ENCODE data around the gene RBMS3. TPM values are rescaled to one million over a fixed set of nuclear protein-coding genes. Genes with fewer than 3 reads are reported as not detected.

The RBMS3 gene
- total RNA-seq, 2 experiments from 2014 or later: 0.15 to 3.0 TPM

DNA sequence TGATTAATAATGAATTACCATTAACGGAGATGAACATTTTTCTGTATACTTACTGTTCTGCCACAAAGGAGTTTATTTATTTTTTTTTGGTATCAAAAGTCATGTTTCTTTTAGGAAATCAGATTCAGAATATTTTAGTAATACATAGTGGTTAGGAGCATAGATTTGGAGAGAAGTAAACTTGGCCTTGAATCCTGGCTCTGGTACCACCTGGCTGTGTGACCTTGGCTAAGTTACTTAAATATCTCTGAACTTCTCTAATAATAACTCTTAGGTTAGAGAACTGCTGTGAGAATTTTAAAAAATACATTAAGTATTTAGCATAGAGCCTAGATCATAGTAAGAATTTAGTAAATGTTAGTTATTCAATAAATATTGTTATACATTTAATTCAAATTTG lies 309.1 kb downstream of the RBMS3 start:
- Mint-ChIP-seq H3K27ac (no peak overlapping the region), H3K4me3 (no peak overlapping the region), H3K36me3 (no peaks in the 10 kb centered on the region), H3K4me1 (no peaks in the 10 kb centered on the region), H3K27me3 (no peaks in the 10 kb centered on the region), H3K9me3 (ENCODE audit: low read depth) (peaks cover 6% of the 10 kb centered on the region)
- CTCF ChIA-PET: no interaction called here
- DNase-seq: no peak
- ATAC-seq: no peak

DNA sequence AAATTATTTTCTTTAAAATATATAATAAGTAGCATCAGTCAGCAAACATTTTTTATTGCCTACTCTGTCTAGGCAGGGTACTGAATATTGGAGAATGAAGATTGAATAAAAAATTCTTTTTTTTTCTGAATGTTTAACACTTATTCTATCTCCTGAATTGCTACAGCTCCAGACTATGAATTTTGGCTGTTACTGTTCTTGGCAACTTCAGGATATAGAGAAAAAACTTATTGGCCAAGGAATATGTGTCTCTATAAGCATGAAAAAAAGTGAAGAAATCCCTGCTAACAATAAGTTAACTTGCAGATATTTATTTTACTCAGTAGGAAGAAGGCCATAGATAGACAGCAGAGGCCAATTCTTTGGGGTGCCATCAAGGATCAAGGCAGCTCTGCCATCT lies 309.6 kb downstream of the RBMS3 start:
- Mint-ChIP-seq H3K9me3 (ENCODE audit: low read depth) (peaks cover 6% of the 10 kb centered on the region), H3K4me1 (no peaks in the 10 kb centered on the region), H3K36me3 (no peaks in the 10 kb centered on the region), H3K27ac (no peak overlapping the region), H3K4me3 (no peak overlapping the region), H3K27me3 (no peaks in the 10 kb centered on the region)
- CTCF ChIA-PET: no interaction called here
- no peak for ATAC-seq
- no peak for DNase-seq

DNA sequence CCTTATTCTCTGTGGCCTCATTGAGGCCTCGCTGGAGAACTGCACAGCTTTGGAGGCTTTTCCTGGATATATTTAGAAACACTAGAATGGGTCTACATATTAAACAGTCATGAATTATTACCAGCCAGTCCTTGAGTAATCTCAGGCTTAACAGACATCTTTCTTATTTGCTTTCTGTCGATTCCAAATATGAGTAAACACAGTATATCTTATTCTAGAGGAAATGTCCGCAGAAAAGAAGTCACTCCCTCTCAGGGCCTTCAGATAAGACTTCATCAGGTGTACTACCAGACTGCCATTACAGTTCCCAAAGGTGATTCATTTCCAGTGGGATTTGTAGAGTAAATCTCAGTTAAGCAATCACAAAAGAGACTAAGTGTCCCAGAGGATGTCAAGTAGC lies 310.7 kb downstream of the RBMS3 start:
- H3K4me3 Mint-ChIP-seq: no peak overlapping the region
- no peak overlapping the region for H3K27ac Mint-ChIP-seq
- peaks cover 6% of the 10 kb centered on the region for H3K9me3 Mint-ChIP-seq (ENCODE audit: low read depth)
- H3K27me3 Mint-ChIP-seq: no peaks in the 10 kb centered on the region
- CTCF ChIA-PET: no interaction called here
- DNase-seq: no peak
- no peak for ATAC-seq
- H3K36me3 Mint-ChIP-seq: no peaks in the 10 kb centered on the region
- H3K4me1 Mint-ChIP-seq: no peaks in the 10 kb centered on the region

DNA sequence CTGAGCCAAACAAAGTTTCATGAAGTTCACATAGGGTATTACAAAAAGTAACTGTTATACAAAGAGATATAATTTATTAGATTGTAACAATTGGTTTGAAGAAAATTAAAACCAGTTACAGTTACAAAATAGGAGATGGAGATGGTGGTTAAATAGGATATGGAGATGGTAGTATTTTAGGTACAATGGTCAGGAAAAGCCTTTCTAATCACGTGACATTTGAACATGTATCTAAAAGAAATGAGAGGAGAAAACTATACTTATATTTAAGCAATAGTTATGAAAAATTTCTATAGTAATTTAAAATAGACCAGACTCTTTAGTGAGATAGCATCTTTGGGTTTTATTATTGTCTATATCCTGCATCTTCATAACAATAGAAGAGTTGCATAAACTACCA lies 312.9 kb downstream of the RBMS3 start:
- Mint-ChIP-seq H3K9me3 (ENCODE audit: low read depth) (peaks cover 7% of the 10 kb centered on the region), H3K4me3 (no peak overlapping the region), H3K27me3 (no peaks in the 10 kb centered on the region), H3K36me3 (no peaks in the 10 kb centered on the region), H3K27ac (no peak overlapping the region), H3K4me1 (no peaks in the 10 kb centered on the region)
- ATAC-seq (no peak), DNase-seq (no peak)
- CTCF ChIA-PET: no interaction called here

DNA sequence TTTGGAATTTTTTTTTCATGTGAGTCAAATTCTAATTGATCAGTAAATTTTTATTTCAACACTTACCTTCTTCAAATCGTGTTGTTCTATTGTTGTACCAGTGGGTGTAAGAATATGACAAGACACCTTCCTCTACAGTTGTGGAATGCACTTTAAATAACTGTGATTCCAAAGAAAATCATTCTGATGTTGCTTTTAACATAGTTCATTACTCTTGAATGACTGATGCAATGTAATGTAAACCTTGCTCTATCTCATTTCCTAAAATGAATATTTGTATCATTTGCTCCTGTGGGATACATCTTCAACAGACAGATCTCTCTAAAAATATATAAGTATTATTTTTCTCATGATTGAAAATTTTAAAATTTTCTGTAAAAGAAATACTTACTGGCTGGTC lies 313.4 kb downstream of the RBMS3 start:
- no peak overlapping the region for H3K4me3 Mint-ChIP-seq
- ATAC-seq: no peak
- H3K36me3 Mint-ChIP-seq: no peaks in the 10 kb centered on the region
- no peaks in the 10 kb centered on the region for H3K27me3 Mint-ChIP-seq
- CTCF ChIA-PET: no interaction called here
- no peak overlapping the region for H3K27ac Mint-ChIP-seq
- no peaks in the 10 kb centered on the region for H3K4me1 Mint-ChIP-seq
- DNase-seq: no peak
- peaks cover 5% of the 10 kb centered on the region for H3K9me3 Mint-ChIP-seq (ENCODE audit: low read depth)

DNA sequence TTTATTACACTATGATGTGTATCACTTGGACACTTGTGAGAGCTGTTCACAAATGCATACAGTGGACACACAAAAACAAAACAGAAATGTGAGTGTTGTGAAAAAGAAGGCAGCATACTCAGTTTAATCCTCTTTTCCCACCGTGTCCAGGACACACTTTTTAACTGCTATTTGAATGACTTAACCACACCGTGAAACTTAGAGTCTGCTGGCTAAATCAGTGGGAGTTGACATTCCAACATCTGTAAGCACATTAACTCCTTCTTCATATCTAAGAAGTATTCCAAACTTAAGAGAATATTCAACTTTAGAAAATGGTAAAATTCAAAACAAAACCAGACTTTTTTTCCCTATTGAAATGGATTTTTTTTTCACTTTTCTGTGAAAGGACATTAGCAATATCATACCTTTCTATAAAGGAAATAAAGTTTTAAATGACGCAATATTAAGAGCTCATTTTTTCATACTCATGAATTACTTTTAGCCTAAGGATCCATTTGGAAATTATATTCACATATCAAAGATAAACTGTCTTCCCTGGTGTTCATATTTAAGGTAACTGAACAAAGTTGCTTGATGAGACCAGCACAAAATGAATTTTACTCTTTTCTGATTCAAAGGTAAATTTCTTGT lies 316.6 kb downstream of the RBMS3 start:
- Mint-ChIP-seq H3K4me1 (no peaks in the 10 kb centered on the region), H3K36me3 (no peaks in the 10 kb centered on the region), H3K27ac (no peak overlapping the region), H3K27me3 (no peaks in the 10 kb centered on the region), H3K4me3 (no peak overlapping the region), H3K9me3 (ENCODE audit: low read depth) (peaks cover 5% of the 10 kb centered on the region)
- DNase-seq: no peak
- ATAC-seq: no peak
- CTCF ChIA-PET: no interaction called here

DNA sequence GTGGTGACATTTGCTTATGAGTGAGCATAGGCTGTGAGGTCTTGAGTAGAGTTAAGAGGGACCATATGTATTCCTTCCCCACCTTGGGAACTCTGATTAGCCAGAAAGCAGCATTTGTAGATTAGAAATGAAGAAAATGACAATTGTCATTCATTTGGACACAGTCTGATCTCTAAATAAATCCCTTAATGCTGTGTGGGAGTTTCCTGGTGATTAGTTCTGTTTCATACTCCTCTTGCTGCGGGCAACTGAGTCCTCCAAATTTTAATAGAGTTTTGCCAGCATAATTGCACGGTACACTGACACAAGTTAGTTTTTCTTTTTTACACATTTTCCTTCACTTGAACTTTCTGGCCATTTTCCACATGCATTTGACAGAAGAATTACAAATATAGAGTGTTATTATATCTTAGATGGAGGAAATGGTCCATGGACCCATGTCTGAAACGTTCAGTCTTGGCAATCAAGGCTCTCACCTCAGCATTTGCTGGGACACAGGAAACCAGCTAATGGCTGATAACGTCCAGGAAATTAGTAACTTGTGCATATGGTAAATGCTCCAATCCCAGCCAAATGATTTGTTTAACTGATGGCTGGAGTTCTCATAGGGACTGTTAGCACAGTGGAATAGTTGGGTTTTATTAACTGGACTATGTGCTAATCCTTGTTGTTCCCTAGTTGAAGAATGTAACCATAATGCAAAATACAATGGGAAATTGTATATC lies 321.2 kb downstream of the RBMS3 start:
- ATAC-seq: no peak
- H3K27me3 Mint-ChIP-seq: no peaks in the 10 kb centered on the region
- no peaks in the 10 kb centered on the region for H3K4me1 Mint-ChIP-seq
- peaks cover 3% of the 10 kb centered on the region for H3K9me3 Mint-ChIP-seq (ENCODE audit: low read depth)
- no peak overlapping the region for H3K27ac Mint-ChIP-seq
- no peak overlapping the region for H3K4me3 Mint-ChIP-seq
- no peak for DNase-seq
- CTCF ChIA-PET: no interaction called here
- no peaks in the 10 kb centered on the region for H3K36me3 Mint-ChIP-seq

DNA sequence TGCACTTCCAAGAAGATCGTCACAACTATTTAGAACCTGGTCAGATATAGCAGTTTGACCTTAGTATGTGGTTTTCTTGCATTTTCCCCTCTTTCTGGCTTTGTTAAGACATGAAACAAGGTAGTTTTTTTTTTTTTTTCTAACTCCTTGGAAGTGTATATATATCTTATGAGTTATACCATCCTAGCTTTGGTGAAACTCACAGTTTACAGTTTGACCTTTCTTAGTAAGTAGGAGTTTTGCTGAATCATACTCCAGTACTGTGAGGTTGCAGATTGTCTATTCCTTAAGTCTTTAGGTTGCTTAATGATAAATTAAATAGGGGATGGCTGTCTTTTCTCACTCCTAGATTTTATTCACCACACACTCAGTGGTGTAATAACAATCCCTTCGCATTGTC lies 325.0 kb downstream of the RBMS3 start:
- no peaks in the 10 kb centered on the region for H3K9me3 Mint-ChIP-seq (ENCODE audit: low read depth)
- no peaks in the 10 kb centered on the region for H3K27me3 Mint-ChIP-seq
- no peak overlapping the region for H3K4me3 Mint-ChIP-seq
- H3K36me3 Mint-ChIP-seq: no peaks in the 10 kb centered on the region
- CTCF ChIA-PET: no interaction called here
- ATAC-seq (no peak), DNase-seq (no peak)
- no peak overlapping the region for H3K27ac Mint-ChIP-seq
- H3K4me1 Mint-ChIP-seq: no peaks in the 10 kb centered on the region

DNA sequence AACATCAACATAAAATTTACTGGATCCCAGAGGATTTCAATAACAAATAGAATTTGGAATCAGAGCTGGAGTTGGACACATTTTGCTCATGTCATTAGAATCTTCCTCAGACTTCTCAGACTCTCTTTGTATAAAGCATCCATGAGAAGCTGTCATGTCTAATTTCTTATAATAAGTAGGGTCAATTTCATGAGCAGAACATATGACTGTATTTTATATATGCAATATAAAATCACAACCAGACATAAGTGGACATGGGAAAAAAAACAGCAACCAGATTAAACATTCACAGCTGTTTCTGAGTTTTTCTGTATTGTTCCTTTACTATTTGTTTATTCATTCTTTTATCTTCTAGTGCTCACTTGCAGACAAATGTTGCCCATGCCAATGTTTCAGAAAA lies 325.5 kb downstream of the RBMS3 start:
- CTCF ChIA-PET: no interaction called here
- ATAC-seq (no peak), DNase-seq (no peak)
- Mint-ChIP-seq H3K4me1 (no peaks in the 10 kb centered on the region), H3K27me3 (no peaks in the 10 kb centered on the region), H3K36me3 (no peaks in the 10 kb centered on the region), H3K27ac (no peak overlapping the region), H3K9me3 (ENCODE audit: low read depth) (no peaks in the 10 kb centered on the region), H3K4me3 (no peak overlapping the region)

DNA sequence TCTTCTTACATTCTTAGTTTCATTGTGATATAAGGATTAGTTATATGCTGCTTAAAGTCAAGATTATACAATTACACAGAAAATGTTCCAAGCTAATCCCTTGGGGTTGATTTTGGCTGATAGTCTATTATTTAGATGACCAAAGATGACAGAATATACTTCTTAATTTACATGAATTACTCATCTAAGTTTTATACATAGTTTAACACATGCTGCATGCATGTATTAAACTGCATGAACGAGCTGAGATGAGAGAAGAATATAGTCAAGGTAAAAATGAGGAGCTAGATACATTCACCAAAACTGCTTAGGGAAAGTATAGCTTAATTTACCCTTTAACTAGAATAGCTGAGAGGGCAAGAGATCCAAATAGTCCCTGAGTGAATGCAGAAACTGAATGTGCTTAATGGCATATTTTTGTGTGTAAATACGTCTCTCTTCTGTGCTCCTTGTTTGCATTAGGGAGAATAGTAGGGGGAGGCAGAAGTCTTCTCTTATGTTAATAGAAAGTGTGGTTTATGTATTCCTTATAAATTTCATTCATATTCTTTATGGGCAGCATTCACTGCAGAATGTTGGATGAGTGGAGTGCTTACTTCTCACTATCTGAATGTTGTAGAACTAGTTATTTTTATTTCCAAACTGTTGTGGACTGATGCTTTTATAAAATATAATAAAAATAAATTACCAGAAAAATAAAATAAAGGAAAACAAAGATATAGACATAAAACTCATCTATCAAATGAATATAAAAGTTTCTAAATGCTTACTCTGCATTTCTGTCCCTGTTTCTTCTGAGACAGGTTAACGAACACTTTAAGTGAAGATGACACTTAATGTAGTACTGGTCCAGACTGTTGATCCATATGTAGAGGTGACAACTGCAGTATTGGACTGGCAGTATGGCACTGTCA lies 327.8 kb downstream of the RBMS3 start:
- no peaks in the 10 kb centered on the region for H3K36me3 Mint-ChIP-seq
- no peaks in the 10 kb centered on the region for H3K9me3 Mint-ChIP-seq (ENCODE audit: low read depth)
- ATAC-seq (no peak), DNase-seq (no peak)
- no peaks in the 10 kb centered on the region for H3K4me1 Mint-ChIP-seq
- no peak overlapping the region for H3K4me3 Mint-ChIP-seq
- H3K27ac Mint-ChIP-seq: no peak overlapping the region
- H3K27me3 Mint-ChIP-seq: no peaks in the 10 kb centered on the region
- CTCF ChIA-PET: no interaction called here

DNA sequence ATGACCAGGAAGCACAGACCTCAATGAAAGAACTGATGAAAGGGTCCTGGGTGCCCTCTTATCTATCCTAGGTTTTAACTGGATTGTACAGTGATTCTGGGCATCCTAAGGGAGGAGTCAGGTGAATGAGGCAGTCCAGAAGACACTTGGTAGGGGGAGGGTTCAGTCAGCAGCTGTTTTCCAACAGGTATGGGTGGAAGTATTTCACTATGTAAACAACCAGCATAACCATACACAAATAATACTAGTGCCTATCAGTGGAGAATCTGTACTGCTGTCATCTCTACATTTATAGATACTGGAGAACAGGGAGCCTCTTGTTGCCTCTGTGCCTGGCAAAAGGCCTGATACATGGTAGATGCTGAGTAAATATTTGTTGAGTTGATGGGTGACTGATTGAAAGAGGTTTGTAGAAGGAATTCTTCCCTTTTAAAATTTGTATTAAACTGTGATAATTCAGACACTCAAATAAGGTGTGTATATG lies 328.5 kb downstream of the RBMS3 start:
- CTCF ChIA-PET: no interaction called here
- no peak overlapping the region for H3K27ac Mint-ChIP-seq
- no peaks in the 10 kb centered on the region for H3K4me1 Mint-ChIP-seq
- H3K9me3 Mint-ChIP-seq (ENCODE audit: low read depth): no peaks in the 10 kb centered on the region
- H3K27me3 Mint-ChIP-seq: no peaks in the 10 kb centered on the region
- no peak overlapping the region for H3K4me3 Mint-ChIP-seq
- no peaks in the 10 kb centered on the region for H3K36me3 Mint-ChIP-seq
- no peak for ATAC-seq
- no peak for DNase-seq

DNA sequence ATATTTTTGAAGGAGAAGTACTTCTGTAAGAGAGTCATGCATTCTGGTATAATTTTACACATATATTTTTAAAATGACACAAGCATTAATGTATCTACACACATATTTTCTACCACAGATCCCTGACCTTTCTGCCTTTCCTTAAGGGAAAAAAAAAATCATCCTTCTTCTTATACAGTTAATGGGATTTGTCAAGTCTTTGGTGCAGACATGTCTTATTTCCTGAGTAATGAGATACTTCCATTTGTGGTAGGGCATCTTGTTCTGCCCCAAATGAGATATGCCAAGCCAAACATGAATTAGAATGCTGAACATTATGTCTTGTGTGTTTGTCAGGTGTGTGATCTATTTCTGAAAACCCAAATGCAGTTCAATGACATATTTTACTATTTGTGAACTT lies 329.9 kb downstream of the RBMS3 start:
- CTCF ChIA-PET: no interaction called here
- no peaks in the 10 kb centered on the region for H3K36me3 Mint-ChIP-seq
- no peak for ATAC-seq
- no peak overlapping the region for H3K27ac Mint-ChIP-seq
- H3K4me1 Mint-ChIP-seq: no peaks in the 10 kb centered on the region
- no peak for DNase-seq
- H3K27me3 Mint-ChIP-seq: no peaks in the 10 kb centered on the region
- H3K9me3 Mint-ChIP-seq (ENCODE audit: low read depth): no peaks in the 10 kb centered on the region
- H3K4me3 Mint-ChIP-seq: no peak overlapping the region

DNA sequence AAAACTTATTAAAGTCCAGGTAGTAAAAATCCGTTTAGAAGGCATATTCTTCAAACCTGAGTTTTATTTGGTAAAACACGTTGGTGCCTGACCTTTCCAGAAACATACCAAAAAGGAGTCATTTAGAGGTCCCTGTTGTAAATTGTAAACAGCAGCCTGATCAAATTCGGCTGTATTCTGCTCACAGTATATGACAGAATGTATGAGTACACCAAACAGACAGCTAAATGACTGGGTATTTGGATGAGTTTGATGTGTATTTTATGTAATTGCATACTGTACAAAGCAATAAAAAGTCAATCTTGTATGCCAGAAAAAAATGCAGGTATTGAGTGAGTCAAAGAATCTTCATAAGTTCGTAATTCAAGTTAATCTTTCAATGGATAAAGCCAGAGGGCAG lies 330.4 kb downstream of the RBMS3 start:
- Mint-ChIP-seq H3K4me1 (no peaks in the 10 kb centered on the region), H3K9me3 (ENCODE audit: low read depth) (no peaks in the 10 kb centered on the region), H3K27me3 (no peaks in the 10 kb centered on the region), H3K4me3 (no peak overlapping the region), H3K27ac (no peak overlapping the region), H3K36me3 (no peaks in the 10 kb centered on the region)
- DNase-seq: no peak
- ATAC-seq: no peak
- CTCF ChIA-PET: no interaction called here

DNA sequence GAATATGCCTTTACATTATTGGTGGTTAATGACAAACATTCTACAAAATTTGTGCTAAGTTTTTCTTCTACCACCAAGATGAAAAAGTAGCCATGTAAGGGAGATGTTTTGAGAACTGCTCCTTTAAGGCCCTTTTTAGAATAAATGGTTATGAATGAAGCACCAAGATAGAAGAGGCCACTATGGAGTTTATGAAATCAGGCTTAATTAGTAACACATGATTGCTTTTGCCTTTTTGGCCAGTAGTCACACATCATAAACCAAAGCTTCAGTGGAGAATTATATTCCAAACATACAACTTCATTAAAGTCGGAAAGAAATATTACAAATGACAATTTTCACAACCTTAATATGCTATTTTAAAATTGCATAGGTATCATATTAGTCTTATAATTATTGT lies 331.7 kb downstream of the RBMS3 start:
- H3K27me3 Mint-ChIP-seq: no peaks in the 10 kb centered on the region
- no peak for DNase-seq
- no peak for ATAC-seq
- H3K36me3 Mint-ChIP-seq: no peaks in the 10 kb centered on the region
- no peak overlapping the region for H3K4me3 Mint-ChIP-seq
- no peaks in the 10 kb centered on the region for H3K9me3 Mint-ChIP-seq (ENCODE audit: low read depth)
- CTCF ChIA-PET: no interaction called here
- no peaks in the 10 kb centered on the region for H3K4me1 Mint-ChIP-seq
- H3K27ac Mint-ChIP-seq: no peak overlapping the region

Measured in activated CD8-positive, alpha-beta memory T cell treated with anti-CD3 and anti-CD28 coated beads, Interleukin-2, amount 10 ng/mL, durations not matched to agents 7 days and 5 days (primary cell).